ENCODE data around the gene PDE11A. TPM values are rescaled to one million over a fixed set of nuclear protein-coding genes. Genes with fewer than 3 reads are reported as not detected.

Gene PDE11A
- total and polyA plus RNA-seq, 4 donors, result 0.11 to 1.3 (median 0.25) TPM; not detected in 1

GRCh38 chr2:178115271-178115670 is 42.7 kb upstream of the PDE11A start:
- ATAC-seq (ENCODE audit: insufficient read depth, low FRiP score) (no peak), DNase-seq (no peak)
- peaks cover 2 to 3% (median 2%) of the 10 kb centered on the region in 4 donors for H3K36me3 ChIP-seq (ENCODE audit: control insufficient read depth in 4 of 4, insufficient read depth in 4 of 4, low read length in 4 of 4)
- no peak overlapping the region for H3K27ac ChIP-seq (ENCODE audit: low read depth in 1 of 2, low read length in 1 of 2)
- no peaks in the 10 kb centered on the region for H3K27me3 ChIP-seq (ENCODE audit: control insufficient read depth in 3 of 3, insufficient read depth in 3 of 3, low read length in 2 of 3)
- peaks cover 2 to 12% (median 5%) of the 10 kb centered on the region in 5 donors for H3K4me1 ChIP-seq (ENCODE audit: control insufficient read depth in 5 of 5, insufficient read depth in 5 of 5, low read length in 5 of 5)
- H3K4me3 ChIP-seq, result no peak overlapping the region
- H3K9ac ChIP-seq (ENCODE audit: insufficient read depth in 1 of 2, low read length in 2 of 2), result no peak overlapping the region
- no peak for TF ChIP-seq CTCF (IDR thresholded peaks at IDR 0.05; ENCODE audit: control extremely low read depth, extremely low read depth)
- no peaks in the 10 kb centered on the region for H3K9me3 ChIP-seq (ENCODE audit: control insufficient read depth in 4 of 4, insufficient read depth in 3 of 4, low read length in 3 of 4)

GRCh38 chr2:178114462-178114861 is 41.9 kb upstream of the PDE11A start:
- ATAC-seq (ENCODE audit: insufficient read depth, low FRiP score) (no peak), DNase-seq (no peak)
- Histone ChIP-seq H3K27ac (ENCODE audit: low read depth in 1 of 2, low read length in 1 of 2) (no peak overlapping the region), H3K36me3 (ENCODE audit: control insufficient read depth in 4 of 4, insufficient read depth in 4 of 4, low read length in 4 of 4) (peaks cover 0 to 3% (median 2%) of the 10 kb centered on the region in 4 donors), H3K9ac (ENCODE audit: insufficient read depth in 1 of 2, low read length in 2 of 2) (no peak overlapping the region), H3K27me3 (ENCODE audit: control insufficient read depth in 3 of 3, insufficient read depth in 3 of 3, low read length in 2 of 3) (no peaks in the 10 kb centered on the region), H3K4me3 (no peak overlapping the region), H3K4me1 (ENCODE audit: control insufficient read depth in 5 of 5, insufficient read depth in 5 of 5, low read length in 5 of 5) (peaks cover 2 to 12% (median 5%) of the 10 kb centered on the region in 5 donors), H3K9me3 (ENCODE audit: control insufficient read depth in 4 of 4, insufficient read depth in 3 of 4, low read length in 3 of 4) (no peaks in the 10 kb centered on the region)
- no peak for TF ChIP-seq CTCF (IDR thresholded peaks at IDR 0.05; ENCODE audit: control extremely low read depth, extremely low read depth)
- 88 to 91% methylated on average over 2 of the region's 2 CpGs for WGBS, 2 donors

- no peaks in the 10 kb centered on the region for H3K9me3 ChIP-seq (ENCODE audit: control insufficient read depth in 4 of 4, insufficient read depth in 3 of 4, low read length in 3 of 4)
- peak within 1 kb of the TSS; percentile 74 to 87 for H3K27ac ChIP-seq (ENCODE audit: low read depth in 1 of 2, low read length in 1 of 2)
- H3K4me3 ChIP-seq, result peak within 1 kb of the TSS; percentile 99
- H3K4me1 ChIP-seq (ENCODE audit: control insufficient read depth in 5 of 5, insufficient read depth in 5 of 5, low read length in 5 of 5), result peaks cover 2 to 12% (median 5%) of the 10 kb centered on the region in 5 donors
- TF ChIP-seq CTCF (IDR thresholded peaks at IDR 0.05; ENCODE audit: control extremely low read depth, extremely low read depth), result peak; percentile 91
- H3K9ac ChIP-seq (ENCODE audit: insufficient read depth in 1 of 2, low read length in 2 of 2), result peak within 1 kb of the TSS; percentile 56 to 88
- peak; percentile 87 to 94 (median 90) for DNase-seq
- H3K27me3 ChIP-seq (ENCODE audit: control insufficient read depth in 3 of 3, insufficient read depth in 3 of 3, low read length in 2 of 3), result no peaks in the 10 kb centered on the region
- 1% methylated on average over 52 to 60 of the region's 60 CpGs for WGBS, 2 donors
- H3K36me3 ChIP-seq (ENCODE audit: control insufficient read depth in 4 of 4, insufficient read depth in 4 of 4, low read length in 4 of 4), result peaks cover 0 to 3% (median 0%) of the 10 kb centered on the region in 4 donors
- peak; percentile 99 for ATAC-seq (ENCODE audit: insufficient read depth, low FRiP score)
Measured at GRCh38 chr2:178112202-178113152, 39.9 kb upstream of the PDE11A start, which contains the start of gene RBM45. Gene RBM45 (plus strand): TSS chr2:178112437. CDS start chr2:178112547, 110 bp downstream.

Measured in lung (tissue), 12 donors.